ENCODE data around the gene ICOSLG.
"Not testable (repeated sequence)": the region's sequence is repeated elsewhere in the genome, so short reads cannot be mapped to it uniquely, and the experiment has no call there.

GRCh38 chr21:44206187-44206586 is 34.6 kb downstream of the ICOSLG start:
- TF ChIP-seq CTCF (conservative IDR thresholded peaks at IDR 0.05); ZFX (IDR thresholded peaks at IDR 0.05): not testable (repeated sequence)

All from C4-2B (cell line).